Glutamatergic neuron (in vitro differentiated cells): Measurements from ENCODE around the gene TRIM29. TPM values are rescaled to one million over a fixed set of nuclear protein-coding genes. Genes with fewer than 3 reads are reported as not detected.

ENCODE experiments used
- DNase-seq: peaks from one replicate; pipeline ENCODE4 v3.0.0; 2022
- H3K27ac Mint-ChIP-seq: one replicate; pipeline ENCODE4 v1.8.0; 2020; ENCODE audit warnings: mild to moderate bottlenecking, mixed read lengths, inconsistent platforms; ENCODE audit not compliant: unreplicated experiment
- H3K27me3 Mint-ChIP-seq: one replicate; pipeline ENCODE4 v1.8.0; 2020; ENCODE audit warnings: mild to moderate bottlenecking, moderate library complexity, mixed read lengths, inconsistent platforms; ENCODE audit not compliant: unreplicated experiment
- H3K36me3 Mint-ChIP-seq: one replicate; pipeline ENCODE4 v1.8.0; 2020; ENCODE audit warnings: mild to moderate bottlenecking, mixed read lengths, inconsistent platforms; ENCODE audit not compliant: unreplicated experiment
- H3K4me1 Mint-ChIP-seq: one replicate; pipeline ENCODE4 v1.8.0; 2020; ENCODE audit warnings: mild to moderate bottlenecking, low read depth, mixed read lengths, inconsistent platforms; ENCODE audit not compliant: unreplicated experiment
- H3K4me3 Mint-ChIP-seq: one replicate; pipeline ENCODE4 v1.8.0; 2020; ENCODE audit warnings: mild to moderate bottlenecking, mixed read lengths, inconsistent platforms; ENCODE audit not compliant: unreplicated experiment
- H3K9me3 Mint-ChIP-seq: one replicate; pipeline ENCODE4 v1.8.0; 2020; ENCODE audit warnings: mild to moderate bottlenecking, moderate library complexity, mixed read lengths, inconsistent platforms; ENCODE audit not compliant: unreplicated experiment
- total RNA-seq: library from RNA; stranded (reverse); fragmentation: NEBNext Ultra II Directional; extraction: Animal tissue kit (Norgen Biotek cat#: 25700); gene quantifications from one replicate; pipeline ENCODE4 v1.2.1, GENCODE V29; 2021; ENCODE audit not compliant: unreplicated experiment
- TF ChIP-seq, protein P1 (sequence below): fragments of 200-600 bp; sonication (generic); IDR thresholded peaks from one replicate; pipeline ENCODE4 v1.5.0; 2021; ENCODE audit not compliant: partially characterized antibody, unreplicated experiment

TRIM29 gene
- total RNA-seq, 1 donor from 2014 or later: not detected

DNA sequence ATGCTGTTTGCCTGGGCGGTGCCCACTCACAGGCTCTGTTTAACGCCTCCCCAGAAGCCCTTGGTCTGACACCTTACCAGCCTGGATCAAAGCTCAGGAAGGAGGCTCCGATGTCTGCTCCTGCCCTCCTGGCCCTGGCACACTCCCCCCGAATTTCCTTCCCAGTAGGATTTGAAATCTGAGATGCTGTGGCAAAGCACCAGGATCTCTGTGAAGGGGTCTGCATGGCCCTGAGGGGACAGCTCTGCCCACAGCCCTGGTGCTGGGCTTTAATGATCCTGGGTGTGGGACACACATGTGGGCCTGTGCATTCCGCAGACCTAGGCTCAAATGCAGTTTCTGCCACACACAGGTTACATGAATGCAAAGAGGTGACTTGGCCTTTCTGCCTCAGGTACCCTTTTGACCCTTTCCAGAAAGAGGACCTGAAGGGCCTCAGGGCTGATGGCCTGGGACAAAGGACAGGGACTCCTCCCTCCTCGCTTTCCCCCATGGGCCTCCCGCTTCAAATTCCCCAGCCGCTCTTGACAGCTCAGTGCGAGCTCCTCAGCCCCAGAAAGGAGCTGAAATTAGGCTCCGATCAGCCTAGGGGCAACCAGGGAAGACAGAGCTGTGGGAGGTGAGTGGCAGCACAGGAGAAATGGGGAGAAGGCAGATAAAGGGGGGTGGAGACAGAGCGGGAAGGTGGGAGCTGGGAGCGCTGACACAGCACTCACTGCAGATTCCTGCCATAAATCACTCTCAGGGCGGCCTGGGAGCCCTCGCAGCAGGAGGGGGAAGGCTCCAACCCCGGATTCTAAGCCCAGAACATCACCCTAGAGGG is 41.3 kb downstream of the TRIM29 start:
- no peak for DNase-seq
- H3K27ac Mint-ChIP-seq: no peak overlapping the region
- H3K36me3 Mint-ChIP-seq: no peaks in the 10 kb centered on the region
- peaks cover 2% of the 10 kb centered on the region for H3K9me3 Mint-ChIP-seq
- TF ChIP-seq, protein P1, sequence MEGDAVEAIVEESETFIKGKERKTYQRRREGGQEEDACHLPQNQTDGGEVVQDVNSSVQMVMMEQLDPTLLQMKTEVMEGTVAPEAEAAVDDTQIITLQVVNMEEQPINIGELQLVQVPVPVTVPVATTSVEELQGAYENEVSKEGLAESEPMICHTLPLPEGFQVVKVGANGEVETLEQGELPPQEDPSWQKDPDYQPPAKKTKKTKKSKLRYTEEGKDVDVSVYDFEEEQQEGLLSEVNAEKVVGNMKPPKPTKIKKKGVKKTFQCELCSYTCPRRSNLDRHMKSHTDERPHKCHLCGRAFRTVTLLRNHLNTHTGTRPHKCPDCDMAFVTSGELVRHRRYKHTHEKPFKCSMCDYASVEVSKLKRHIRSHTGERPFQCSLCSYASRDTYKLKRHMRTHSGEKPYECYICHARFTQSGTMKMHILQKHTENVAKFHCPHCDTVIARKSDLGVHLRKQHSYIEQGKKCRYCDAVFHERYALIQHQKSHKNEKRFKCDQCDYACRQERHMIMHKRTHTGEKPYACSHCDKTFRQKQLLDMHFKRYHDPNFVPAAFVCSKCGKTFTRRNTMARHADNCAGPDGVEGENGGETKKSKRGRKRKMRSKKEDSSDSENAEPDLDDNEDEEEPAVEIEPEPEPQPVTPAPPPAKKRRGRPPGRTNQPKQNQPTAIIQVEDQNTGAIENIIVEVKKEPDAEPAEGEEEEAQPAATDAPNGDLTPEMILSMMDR: no peak
- peaks cover 4% of the 10 kb centered on the region for H3K27me3 Mint-ChIP-seq
- peaks cover 3% of the 10 kb centered on the region for H3K4me1 Mint-ChIP-seq
- no peak overlapping the region for H3K4me3 Mint-ChIP-seq

DNA sequence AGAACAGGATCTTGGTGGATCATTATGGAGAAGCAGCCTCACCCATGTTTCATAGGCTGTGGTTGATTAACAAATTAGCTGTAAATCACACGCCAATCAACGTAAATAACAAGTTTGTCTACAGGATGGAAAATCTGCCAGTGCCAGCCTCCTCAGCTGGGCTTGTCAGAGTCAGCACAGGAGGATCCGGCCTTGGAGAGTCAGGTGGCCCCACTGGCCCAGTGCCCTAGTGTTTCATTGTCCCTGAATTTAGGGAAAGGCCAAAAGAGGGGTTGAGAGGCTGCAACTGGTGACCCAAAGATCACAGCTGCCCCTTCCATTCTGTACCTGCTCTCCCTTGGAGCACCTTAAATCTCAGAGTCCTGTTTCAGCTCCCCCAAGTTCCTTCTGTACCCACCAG is 42.4 kb downstream of the TRIM29 start:
- no peak overlapping the region for H3K27ac Mint-ChIP-seq
- H3K4me1 Mint-ChIP-seq: peaks cover 3% of the 10 kb centered on the region
- H3K9me3 Mint-ChIP-seq: peaks cover 2% of the 10 kb centered on the region
- no peaks in the 10 kb centered on the region for H3K36me3 Mint-ChIP-seq
- H3K27me3 Mint-ChIP-seq: peaks cover 4% of the 10 kb centered on the region
- H3K4me3 Mint-ChIP-seq: no peak overlapping the region
- DNase-seq: no peak
- TF ChIP-seq, protein P1: no peak

DNA sequence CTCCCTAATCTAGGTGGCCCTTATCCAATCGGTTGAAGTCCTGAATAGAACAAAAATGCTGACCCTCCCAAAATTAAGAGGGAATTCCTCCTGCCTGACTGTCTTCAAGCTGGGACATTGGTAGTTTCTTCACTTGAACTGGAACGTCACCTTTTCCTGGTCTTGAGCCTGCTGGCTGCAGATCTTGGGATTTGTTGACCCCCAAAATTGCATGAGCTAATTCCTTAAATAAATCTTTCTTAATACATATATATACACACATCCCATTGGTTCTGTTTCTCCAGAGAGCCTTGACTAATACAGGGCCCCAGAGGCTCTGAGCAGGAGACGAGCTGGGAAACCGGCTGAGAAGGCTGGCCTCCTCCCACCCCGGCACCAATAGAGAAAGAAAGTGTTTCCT is 46.2 kb downstream of the TRIM29 start:
- H3K27ac Mint-ChIP-seq: no peak overlapping the region
- H3K4me1 Mint-ChIP-seq: peaks cover 2% of the 10 kb centered on the region
- H3K9me3 Mint-ChIP-seq: peaks cover 2% of the 10 kb centered on the region
- no peak overlapping the region for H3K4me3 Mint-ChIP-seq
- DNase-seq: no peak
- peaks cover 3% of the 10 kb centered on the region for H3K27me3 Mint-ChIP-seq
- H3K36me3 Mint-ChIP-seq: no peaks in the 10 kb centered on the region
- TF ChIP-seq, protein P1: no peak

DNA sequence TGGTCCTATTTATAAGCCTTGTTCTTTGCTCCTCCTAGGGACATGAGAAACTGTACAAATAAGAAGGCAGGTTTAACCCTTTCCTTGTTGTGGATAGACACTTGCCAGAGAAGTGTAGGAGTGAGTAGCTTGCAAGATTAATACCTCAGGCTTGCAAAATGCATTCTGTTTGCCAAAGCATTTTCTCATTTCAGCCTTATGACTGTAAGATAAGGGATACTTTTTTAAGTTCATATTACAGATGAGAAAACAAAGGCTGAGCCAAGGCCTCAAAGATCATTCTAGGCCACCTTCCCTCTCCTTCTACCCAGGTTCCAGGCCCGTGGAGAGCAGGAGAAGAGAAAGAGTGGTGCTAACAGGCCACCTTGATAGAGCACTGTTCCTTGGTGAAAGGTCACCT is 46.8 kb downstream of the TRIM29 start:
- H3K36me3 Mint-ChIP-seq: peaks cover 5% of the 10 kb centered on the region
- H3K27me3 Mint-ChIP-seq: peaks cover 6% of the 10 kb centered on the region

DNA sequence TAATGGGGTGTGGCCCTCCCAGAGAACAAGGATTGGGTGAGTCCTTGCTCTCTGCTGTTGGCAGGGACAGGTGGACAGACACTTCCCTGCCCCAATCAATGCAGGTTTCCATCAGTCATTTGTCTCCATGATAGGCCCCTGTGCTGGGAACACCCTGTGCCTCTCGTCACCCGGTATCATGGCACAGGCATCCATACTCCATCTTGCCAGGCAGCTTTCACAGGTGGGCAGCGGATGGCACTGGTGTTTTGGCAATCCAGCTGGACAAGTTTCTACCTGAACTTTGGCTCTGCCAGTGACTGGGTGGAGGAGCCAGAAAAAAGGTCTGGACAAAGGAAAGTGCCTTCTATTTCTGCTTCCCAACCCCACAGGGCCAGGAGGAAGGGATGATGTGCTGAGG is 47.5 kb downstream of the TRIM29 start:
- no peaks in the 10 kb centered on the region for H3K4me1 Mint-ChIP-seq
- no peak overlapping the region for H3K4me3 Mint-ChIP-seq
- DNase-seq: no peak
- H3K27me3 Mint-ChIP-seq: peaks cover 13% of the 10 kb centered on the region
- peaks cover 4% of the 10 kb centered on the region for H3K9me3 Mint-ChIP-seq
- H3K36me3 Mint-ChIP-seq: peaks cover 11% of the 10 kb centered on the region
- TF ChIP-seq, protein P1: no peak
- no peak overlapping the region for H3K27ac Mint-ChIP-seq

More for the DNA sequence above, 46.8 kb downstream of the TRIM29 start:
- no peak overlapping the region for H3K27ac Mint-ChIP-seq
- TF ChIP-seq, protein P1: no peak
- peaks cover 2% of the 10 kb centered on the region for H3K9me3 Mint-ChIP-seq
- no peak overlapping the region for H3K4me3 Mint-ChIP-seq
- H3K4me1 Mint-ChIP-seq: no peaks in the 10 kb centered on the region
- DNase-seq: no peak
